ENCODE measurements around the gene TTC19.

GRCh38 chr17:15972497-15972951 lies 27.1 kb upstream of the TTC19 start:
- TF ChIP-seq CTCF (IDR thresholded peaks at IDR 0.05) (no peak), POLR2AphosphoS5 (IDR thresholded peaks at IDR 0.05) (no peak)

Measured in upper lobe of left lung (tissue), 4 donors.